IPS-18a (cell line): Measurements from ENCODE around the gene TREX2.

Experiments used
- H3K27ac ChIP-seq: one replicate; pipeline ENCODE4 v1.5.1; 2013; ENCODE audit warnings: low read length
- H3K27me3 ChIP-seq: one replicate; pipeline ENCODE4 v1.6.1; 2013; ENCODE audit warnings: mild to moderate bottlenecking, low read length; ENCODE audit not compliant: control insufficient read depth, insufficient read depth
- H3K36me3 ChIP-seq: one replicate; pipeline ENCODE4 v1.6.1; 2013; ENCODE audit warnings: low read depth, low read length; ENCODE audit not compliant: control insufficient read depth
- H3K4me1 ChIP-seq: one replicate; pipeline ENCODE4 v1.6.1; 2013; ENCODE audit warnings: low read depth, low read length; ENCODE audit not compliant: control insufficient read depth
- H3K4me3 ChIP-seq: one replicate; pipeline ENCODE4 v1.5.1; 2013; ENCODE audit warnings: low read length
- H3K9ac ChIP-seq: one replicate; pipeline ENCODE4 v1.6.1; 2013; ENCODE audit warnings: mild to moderate bottlenecking, low read length, moderate library complexity
- H3K9me3 ChIP-seq: one replicate; pipeline ENCODE4 v1.6.1; 2013; ENCODE audit warnings: low read depth, low read length; ENCODE audit not compliant: control insufficient read depth

TREX2 gene

GRCh38 chrX:153398275-153398960, 47.4 kb downstream of the TREX2 start:
- Histone ChIP-seq H3K9ac (no peak overlapping the region), H3K27me3 (no peaks in the 10 kb centered on the region), H3K9me3 (peaks cover 9% of the 10 kb centered on the region), H3K36me3 (no peaks in the 10 kb centered on the region), H3K4me3 (no peak overlapping the region), H3K27ac (no peak overlapping the region), H3K4me1 (no peaks in the 10 kb centered on the region)

DNA sequence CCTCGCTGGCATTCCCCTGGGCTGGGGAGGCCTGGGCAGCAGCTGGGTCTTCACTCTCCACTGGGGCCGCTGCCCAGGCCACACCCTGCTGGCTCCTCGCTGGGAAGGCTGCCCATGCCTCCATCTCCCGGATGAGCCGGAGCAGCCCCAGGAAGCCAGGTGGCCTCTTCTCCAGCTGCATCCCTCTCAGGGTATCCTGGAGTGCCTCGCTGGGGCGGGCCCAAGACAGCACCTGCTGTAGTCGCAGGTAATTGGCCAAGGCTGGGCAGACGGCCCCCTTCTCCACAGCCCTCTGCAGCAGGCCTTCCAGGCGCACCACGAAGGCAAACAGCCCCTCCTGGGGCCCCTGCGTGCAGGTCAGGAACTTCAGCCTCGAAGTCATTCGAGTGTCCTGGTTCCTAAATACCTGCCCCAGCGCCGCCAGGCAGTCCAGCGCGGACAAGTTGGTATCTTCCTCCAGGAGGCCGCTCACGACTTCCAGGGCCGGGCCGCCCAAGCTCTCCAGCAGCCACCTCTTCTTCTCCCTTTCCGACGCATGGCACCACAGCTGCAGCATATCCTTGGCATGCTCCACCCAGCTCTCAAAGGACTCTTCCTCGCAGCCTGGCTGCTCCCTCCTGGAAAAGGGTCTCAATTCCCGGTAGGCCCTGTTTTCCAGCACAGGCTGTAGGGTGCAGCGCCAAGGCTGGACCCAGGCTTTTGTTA, 48.4 kb downstream of the TREX2 start:
- no peaks in the 10 kb centered on the region for H3K4me1 ChIP-seq
- no peaks in the 10 kb centered on the region for H3K36me3 ChIP-seq
- no peak overlapping the region for H3K27ac ChIP-seq
- peaks cover 9% of the 10 kb centered on the region for H3K9me3 ChIP-seq
- no peaks in the 10 kb centered on the region for H3K27me3 ChIP-seq
- H3K9ac ChIP-seq, result no peak overlapping the region
- H3K4me3 ChIP-seq, result no peak overlapping the region

GRCh38 chrX:153396320-153397195, 49.3 kb downstream of the TREX2 start:
- no peak overlapping the region for H3K27ac ChIP-seq
- H3K36me3 ChIP-seq, result no peaks in the 10 kb centered on the region
- H3K4me3 ChIP-seq, result no peak overlapping the region
- H3K9ac ChIP-seq, result no peak overlapping the region
- no peaks in the 10 kb centered on the region for H3K4me1 ChIP-seq
- no peaks in the 10 kb centered on the region for H3K27me3 ChIP-seq
- peaks cover 14% of the 10 kb centered on the region for H3K9me3 ChIP-seq

DNA sequence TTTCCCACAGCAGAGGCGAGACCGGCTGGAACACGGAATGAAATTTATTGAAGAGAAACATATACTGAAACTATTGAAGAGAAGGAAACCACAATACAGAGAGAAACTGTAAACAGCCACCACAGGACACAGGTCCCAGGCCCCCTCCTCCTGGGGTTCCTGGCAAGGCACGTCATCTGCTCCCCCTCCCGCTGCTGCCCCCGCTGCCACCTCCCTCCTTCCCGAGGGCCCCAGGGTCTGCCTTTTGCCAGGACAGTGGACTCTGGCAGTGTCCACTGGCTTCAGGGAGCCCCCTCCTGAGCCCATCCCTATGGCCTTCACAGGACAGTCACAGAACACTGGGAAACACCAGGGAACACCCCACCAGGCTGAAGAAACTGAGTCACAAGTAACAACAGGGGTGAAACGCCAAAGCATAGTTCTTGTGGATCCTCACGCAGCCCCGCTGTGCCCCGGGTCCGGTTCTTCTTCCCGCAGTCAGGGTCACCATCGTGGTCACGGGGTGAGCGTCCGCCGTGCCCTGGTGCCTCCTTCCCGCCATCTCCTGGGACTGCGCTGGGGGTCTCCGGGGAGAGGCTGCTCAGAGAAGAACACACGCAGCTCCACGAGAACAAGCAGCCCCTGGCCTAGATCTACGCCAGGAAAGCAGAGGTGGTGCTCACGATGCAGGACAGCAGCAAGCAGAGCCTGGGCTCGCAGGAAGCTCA, 50.1 kb downstream of the TREX2 start:
- peaks cover 21% of the 10 kb centered on the region for H3K9me3 ChIP-seq
- H3K36me3 ChIP-seq, result no peaks in the 10 kb centered on the region
- H3K27ac ChIP-seq, result no peak overlapping the region
- H3K27me3 ChIP-seq, result no peaks in the 10 kb centered on the region
- no peak overlapping the region for H3K4me3 ChIP-seq
- no peaks in the 10 kb centered on the region for H3K4me1 ChIP-seq
- no peak overlapping the region for H3K9ac ChIP-seq

- Histone ChIP-seq H3K27me3 (no peaks in the 10 kb centered on the region), H3K4me1 (no peaks in the 10 kb centered on the region), H3K27ac (no peak overlapping the region), H3K36me3 (no peaks in the 10 kb centered on the region), H3K4me3 (no peak overlapping the region), H3K9ac (no peak overlapping the region), H3K9me3 (peaks cover 27% of the 10 kb centered on the region)
These were observed 51.2 kb downstream of the TREX2 start for GRCh38 chrX:153394612-153395011.
